SK-N-MC (cell line): Measurements from ENCODE around the gene IFFO2.

Source experiments
- EZH2 ChIP-seq: fragments of 200-600 bp; sonication (generic); IDR thresholded peaks from one replicate; pipeline ENCODE4 v1.6.1; 2017; ENCODE audit warnings: antibody characterized with exemption
- POLR2AphosphoS5 ChIP-seq: IDR thresholded peaks from 2 replicates; pipeline ENCODE4 v1.6.1; 2012; ENCODE audit warnings: mild to moderate bottlenecking, low read depth, low read length, borderline replicate concordance

DNA sequence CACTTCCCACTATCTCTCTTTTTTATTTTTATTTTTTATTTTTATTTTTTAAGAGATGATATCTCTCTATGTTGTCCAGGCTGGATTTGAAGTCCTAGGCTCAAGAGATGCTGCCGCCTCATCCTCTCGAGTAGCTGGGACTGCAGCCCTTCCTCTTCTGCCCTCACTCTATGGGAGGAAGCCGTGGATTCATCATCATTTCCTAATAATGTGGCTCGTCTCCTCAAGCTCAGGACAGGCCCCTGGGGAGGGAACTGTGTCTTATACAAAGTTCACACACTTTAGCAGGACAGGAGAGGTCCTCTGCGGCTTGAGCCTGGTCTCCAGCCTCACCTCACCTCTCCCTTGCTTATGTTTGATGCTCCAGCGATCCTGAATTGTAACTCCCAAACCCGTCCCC is 16.5 kb upstream of the IFFO2 start:
- no peak for TF ChIP-seq EZH2
- no peak for TF ChIP-seq POLR2AphosphoS5
